ENCODE results near the gene SEPTIN10. TPM values are rescaled to one million over a fixed set of nuclear protein-coding genes. Genes with fewer than 3 reads are reported as not detected.

Gene SEPTIN10
- polyA plus RNA-seq, 1 donor from 2014 or later = 7.4 TPM

DNA sequence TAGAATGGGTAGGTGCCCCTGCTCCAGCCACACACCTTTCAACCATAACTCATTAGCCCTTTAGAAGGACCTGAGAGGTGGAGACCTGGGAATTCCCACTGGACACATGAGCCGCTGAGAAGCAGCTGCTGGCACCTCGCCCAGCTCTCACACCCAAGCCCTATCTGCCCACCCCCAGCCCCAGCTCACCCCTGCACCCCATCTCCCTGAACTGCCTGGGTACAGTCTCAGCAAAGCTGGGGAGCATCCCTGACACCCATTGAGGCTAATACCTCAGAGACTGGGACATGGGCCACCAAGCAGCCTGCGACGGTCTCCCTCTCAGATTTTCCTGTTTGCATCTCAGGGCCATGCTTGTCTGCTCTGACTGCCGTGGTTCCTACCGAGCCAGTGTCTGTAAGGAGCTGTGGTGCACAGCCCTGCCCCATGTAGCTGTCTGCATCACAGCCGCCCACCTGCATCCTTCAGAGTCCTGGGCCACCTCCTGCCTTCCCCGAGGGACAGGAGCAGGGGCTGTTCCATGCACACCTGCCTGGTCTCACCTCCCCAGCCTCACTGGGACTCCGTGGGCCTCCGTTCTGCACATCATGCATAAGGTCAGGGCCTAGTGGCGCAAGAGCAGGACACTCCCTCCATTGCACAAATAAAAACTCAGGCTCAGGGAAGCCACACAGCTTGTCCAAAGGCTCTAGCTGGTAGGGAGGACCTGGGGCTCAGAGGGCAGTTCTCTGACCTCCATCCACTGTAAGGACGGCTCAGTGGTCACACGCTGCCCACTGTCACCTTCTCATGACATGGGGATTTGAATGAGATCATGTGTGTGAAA lies 90.0 kb downstream of the SEPTIN10 start:
- Histone ChIP-seq H3F3A (ENCODE audit: insufficient read depth, low read length, poor library complexity, severe bottlenecking) (no peaks in the 10 kb centered on the region), H3K4me3 (ENCODE audit: low read length) (no peak overlapping the region), H3K79me2 (replicated peaks; ENCODE audit: insufficient read depth, low read length) (no peaks in the 10 kb centered on the region), H3K27ac (ENCODE audit: low read length) (no peak overlapping the region), H2AFZ (ENCODE audit: low read depth, low read length) (no peak overlapping the region), H3K9me2 (ENCODE audit: insufficient read depth, low read length) (no peaks in the 10 kb centered on the region), H3K9me3 (ENCODE audit: low read length) (no peaks in the 10 kb centered on the region), H3K36me3 (ENCODE audit: insufficient read depth, low read length) (no peaks in the 10 kb centered on the region), H3K27me3 (ENCODE audit: insufficient read depth, low read depth, low read length) (no peaks in the 10 kb centered on the region), H3K4me2 (ENCODE audit: low read length) (no peak overlapping the region), H4K20me1 (ENCODE audit: insufficient read depth) (no peaks in the 10 kb centered on the region), H3K9ac (ENCODE audit: low read length) (no peak overlapping the region)
- TF ChIP-seq MXI1 (conservative IDR thresholded peaks at IDR 0.05; ENCODE audit: poor library complexity, severe bottlenecking) (no peak), EP300 (conservative IDR thresholded peaks at IDR 0.05; ENCODE audit: poor library complexity, severe bottlenecking) (no peak), POLR2AphosphoS5 (IDR thresholded peaks at IDR 0.05) (no peak), RAD21 (conservative IDR thresholded peaks at IDR 0.05) (no peak), SMC3 (conservative IDR thresholded peaks at IDR 0.05; ENCODE audit: poor library complexity) (no peak), TAF1 (IDR thresholded peaks at IDR 0.05; ENCODE audit: low read depth) (no peak), EZH2 (IDR thresholded peaks at IDR 0.05; ENCODE audit: borderline replicate concordance, insufficient read depth, low read length, poor library complexity, severe bottlenecking) (no peak)
- TF ChIP-seq, protein P1, sequence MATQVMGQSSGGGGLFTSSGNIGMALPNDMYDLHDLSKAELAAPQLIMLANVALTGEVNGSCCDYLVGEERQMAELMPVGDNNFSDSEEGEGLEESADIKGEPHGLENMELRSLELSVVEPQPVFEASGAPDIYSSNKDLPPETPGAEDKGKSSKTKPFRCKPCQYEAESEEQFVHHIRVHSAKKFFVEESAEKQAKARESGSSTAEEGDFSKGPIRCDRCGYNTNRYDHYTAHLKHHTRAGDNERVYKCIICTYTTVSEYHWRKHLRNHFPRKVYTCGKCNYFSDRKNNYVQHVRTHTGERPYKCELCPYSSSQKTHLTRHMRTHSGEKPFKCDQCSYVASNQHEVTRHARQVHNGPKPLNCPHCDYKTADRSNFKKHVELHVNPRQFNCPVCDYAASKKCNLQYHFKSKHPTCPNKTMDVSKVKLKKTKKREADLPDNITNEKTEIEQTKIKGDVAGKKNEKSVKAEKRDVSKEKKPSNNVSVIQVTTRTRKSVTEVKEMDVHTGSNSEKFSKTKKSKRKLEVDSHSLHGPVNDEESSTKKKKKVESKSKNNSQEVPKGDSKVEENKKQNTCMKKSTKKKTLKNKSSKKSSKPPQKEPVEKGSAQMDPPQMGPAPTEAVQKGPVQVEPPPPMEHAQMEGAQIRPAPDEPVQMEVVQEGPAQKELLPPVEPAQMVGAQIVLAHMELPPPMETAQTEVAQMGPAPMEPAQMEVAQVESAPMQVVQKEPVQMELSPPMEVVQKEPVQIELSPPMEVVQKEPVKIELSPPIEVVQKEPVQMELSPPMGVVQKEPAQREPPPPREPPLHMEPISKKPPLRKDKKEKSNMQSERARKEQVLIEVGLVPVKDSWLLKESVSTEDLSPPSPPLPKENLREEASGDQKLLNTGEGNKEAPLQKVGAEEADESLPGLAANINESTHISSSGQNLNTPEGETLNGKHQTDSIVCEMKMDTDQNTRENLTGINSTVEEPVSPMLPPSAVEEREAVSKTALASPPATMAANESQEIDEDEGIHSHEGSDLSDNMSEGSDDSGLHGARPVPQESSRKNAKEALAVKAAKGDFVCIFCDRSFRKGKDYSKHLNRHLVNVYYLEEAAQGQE (IDR thresholded peaks at IDR 0.05; ENCODE audit: borderline replicate concordance) = no peak
- TF ChIP-seq, protein P2, sequence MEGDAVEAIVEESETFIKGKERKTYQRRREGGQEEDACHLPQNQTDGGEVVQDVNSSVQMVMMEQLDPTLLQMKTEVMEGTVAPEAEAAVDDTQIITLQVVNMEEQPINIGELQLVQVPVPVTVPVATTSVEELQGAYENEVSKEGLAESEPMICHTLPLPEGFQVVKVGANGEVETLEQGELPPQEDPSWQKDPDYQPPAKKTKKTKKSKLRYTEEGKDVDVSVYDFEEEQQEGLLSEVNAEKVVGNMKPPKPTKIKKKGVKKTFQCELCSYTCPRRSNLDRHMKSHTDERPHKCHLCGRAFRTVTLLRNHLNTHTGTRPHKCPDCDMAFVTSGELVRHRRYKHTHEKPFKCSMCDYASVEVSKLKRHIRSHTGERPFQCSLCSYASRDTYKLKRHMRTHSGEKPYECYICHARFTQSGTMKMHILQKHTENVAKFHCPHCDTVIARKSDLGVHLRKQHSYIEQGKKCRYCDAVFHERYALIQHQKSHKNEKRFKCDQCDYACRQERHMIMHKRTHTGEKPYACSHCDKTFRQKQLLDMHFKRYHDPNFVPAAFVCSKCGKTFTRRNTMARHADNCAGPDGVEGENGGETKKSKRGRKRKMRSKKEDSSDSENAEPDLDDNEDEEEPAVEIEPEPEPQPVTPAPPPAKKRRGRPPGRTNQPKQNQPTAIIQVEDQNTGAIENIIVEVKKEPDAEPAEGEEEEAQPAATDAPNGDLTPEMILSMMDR (IDR thresholded peaks at IDR 0.05; ENCODE audit: poor library complexity, severe bottlenecking) = no peak

DNA sequence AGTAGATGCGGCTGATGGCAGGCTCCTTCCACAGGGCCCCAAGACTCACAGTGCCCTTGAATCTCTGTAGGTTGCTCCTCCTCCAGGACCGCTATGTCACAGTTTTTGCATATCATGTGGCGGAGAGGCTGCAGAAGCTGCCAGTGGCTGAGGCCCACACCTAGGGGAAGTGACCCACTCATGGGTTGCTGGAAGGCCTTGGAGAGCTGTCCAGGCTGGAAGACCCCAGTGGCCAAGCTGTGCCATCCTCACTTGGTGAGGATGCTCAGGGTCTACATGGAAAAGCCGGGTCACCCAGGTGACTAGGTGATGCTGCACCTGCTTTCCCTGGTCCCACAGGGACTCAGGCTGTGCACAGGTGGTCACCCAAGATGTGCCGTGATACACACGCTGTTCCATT lies 90.6 kb downstream of the SEPTIN10 start:
- no peaks in the 10 kb centered on the region for H3F3A ChIP-seq (ENCODE audit: insufficient read depth, low read length, poor library complexity, severe bottlenecking)
- H3K4me2 ChIP-seq (ENCODE audit: low read length) = no peak overlapping the region
- no peaks in the 10 kb centered on the region for H3K36me3 ChIP-seq (ENCODE audit: insufficient read depth, low read length)
- no peaks in the 10 kb centered on the region for H3K9me3 ChIP-seq (ENCODE audit: low read length)
- no peak overlapping the region for H2AFZ ChIP-seq (ENCODE audit: low read depth, low read length)
- H3K9me2 ChIP-seq (ENCODE audit: insufficient read depth, low read length) = no peaks in the 10 kb centered on the region
- H3K4me3 ChIP-seq (ENCODE audit: low read length) = no peak overlapping the region
- no peaks in the 10 kb centered on the region for H4K20me1 ChIP-seq (ENCODE audit: insufficient read depth)
- H3K27me3 ChIP-seq (ENCODE audit: insufficient read depth, low read depth, low read length) = no peaks in the 10 kb centered on the region
- H3K27ac ChIP-seq (ENCODE audit: low read length) = no peak overlapping the region
- H3K79me2 ChIP-seq (replicated peaks; ENCODE audit: insufficient read depth, low read length) = no peaks in the 10 kb centered on the region
- TF ChIP-seq EZH2 (IDR thresholded peaks at IDR 0.05; ENCODE audit: borderline replicate concordance, insufficient read depth, low read length, poor library complexity, severe bottlenecking) (no peak), EP300 (conservative IDR thresholded peaks at IDR 0.05; ENCODE audit: poor library complexity, severe bottlenecking) (no peak), SMC3 (conservative IDR thresholded peaks at IDR 0.05; ENCODE audit: poor library complexity) (no peak), MXI1 (conservative IDR thresholded peaks at IDR 0.05; ENCODE audit: poor library complexity, severe bottlenecking) (no peak), TAF1 (IDR thresholded peaks at IDR 0.05; ENCODE audit: low read depth) (no peak), POLR2AphosphoS5 (IDR thresholded peaks at IDR 0.05) (no peak), RAD21 (conservative IDR thresholded peaks at IDR 0.05) (no peak)
- TF ChIP-seq, protein P1 (IDR thresholded peaks at IDR 0.05; ENCODE audit: borderline replicate concordance) = no peak
- TF ChIP-seq, protein P2 (IDR thresholded peaks at IDR 0.05; ENCODE audit: poor library complexity, severe bottlenecking) = no peak
- no peak overlapping the region for H3K9ac ChIP-seq (ENCODE audit: low read length)
